Measurements from ENCODE around the gene SERF2. TPM values are rescaled to one million over a fixed set of nuclear protein-coding genes. Genes with fewer than 3 reads are reported as not detected.

Gene SERF2
- total RNA-seq, 4 donors from 2014 or later = 491 to 646 (median 617) TPM

GRCh38 chr15:43749690-43750345 is 42.3 kb upstream of the SERF2 start:
- ATAC-seq (no peak), DNase-seq (no peak)
- TF ChIP-seq POLR2A (IDR thresholded peaks at IDR 0.05) = no peak
- TF ChIP-seq, protein P1, sequence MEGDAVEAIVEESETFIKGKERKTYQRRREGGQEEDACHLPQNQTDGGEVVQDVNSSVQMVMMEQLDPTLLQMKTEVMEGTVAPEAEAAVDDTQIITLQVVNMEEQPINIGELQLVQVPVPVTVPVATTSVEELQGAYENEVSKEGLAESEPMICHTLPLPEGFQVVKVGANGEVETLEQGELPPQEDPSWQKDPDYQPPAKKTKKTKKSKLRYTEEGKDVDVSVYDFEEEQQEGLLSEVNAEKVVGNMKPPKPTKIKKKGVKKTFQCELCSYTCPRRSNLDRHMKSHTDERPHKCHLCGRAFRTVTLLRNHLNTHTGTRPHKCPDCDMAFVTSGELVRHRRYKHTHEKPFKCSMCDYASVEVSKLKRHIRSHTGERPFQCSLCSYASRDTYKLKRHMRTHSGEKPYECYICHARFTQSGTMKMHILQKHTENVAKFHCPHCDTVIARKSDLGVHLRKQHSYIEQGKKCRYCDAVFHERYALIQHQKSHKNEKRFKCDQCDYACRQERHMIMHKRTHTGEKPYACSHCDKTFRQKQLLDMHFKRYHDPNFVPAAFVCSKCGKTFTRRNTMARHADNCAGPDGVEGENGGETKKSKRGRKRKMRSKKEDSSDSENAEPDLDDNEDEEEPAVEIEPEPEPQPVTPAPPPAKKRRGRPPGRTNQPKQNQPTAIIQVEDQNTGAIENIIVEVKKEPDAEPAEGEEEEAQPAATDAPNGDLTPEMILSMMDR (IDR thresholded peaks at IDR 0.05 in 4 of 5, conservative IDR thresholded peaks at IDR 0.05 in 1 of 5) = no peak
- intact Hi-C loops (cut with DNase I; ENCODE audit: low total_unique reads) = no loop called here
- Histone ChIP-seq H3K4me3 (peak overlapping the region in 1 of 4 donors; percentile 18), H3K27me3 (no peaks in the 10 kb centered on the region), H3K4me1 (peaks cover 20 to 26% of the 10 kb centered on the region in 2 donors), H3K9me3 (no peaks in the 10 kb centered on the region), H3K36me3 (peaks cover 0 to 25% of the 10 kb centered on the region in 2 donors), H3K27ac (peak overlapping the region in 3 of 4 donors; percentile 3 to 34 (median 27))
- in situ Hi-C loops (cut with MboI; ENCODE audit: low sequenced_read_pairs in 4 of 4) = no loop called here

DNA sequence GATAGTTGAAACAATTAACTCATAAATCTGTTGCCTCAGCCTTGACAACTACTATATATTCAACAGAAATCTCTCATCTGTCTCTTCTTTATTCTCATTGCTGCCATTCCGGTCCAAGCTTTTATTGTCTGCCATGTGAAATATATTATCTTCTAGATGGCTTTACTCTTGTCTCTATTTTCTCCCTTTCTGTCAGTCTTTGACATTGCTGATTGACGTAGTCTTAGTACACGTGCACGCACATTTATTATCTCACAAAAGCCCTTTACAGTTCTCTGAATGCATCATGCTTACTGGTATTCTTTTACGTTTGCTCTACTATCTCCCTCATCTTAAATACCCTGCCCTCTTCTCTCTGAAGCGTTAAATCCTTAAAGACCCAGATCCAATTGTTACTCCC is 40.2 kb upstream of the SERF2 start:
- no peak overlapping the region for H3K27ac ChIP-seq
- intact Hi-C loops (cut with DNase I; ENCODE audit: low total_unique reads) (no loop called here), in situ Hi-C loops (cut with MboI; ENCODE audit: low sequenced_read_pairs in 4 of 4) (no loop called here)
- no peaks in the 10 kb centered on the region for H3K27me3 ChIP-seq
- TF ChIP-seq POLR2A (IDR thresholded peaks at IDR 0.05) = no peak
- TF ChIP-seq, protein P1 (IDR thresholded peaks at IDR 0.05 in 4 of 5, conservative IDR thresholded peaks at IDR 0.05 in 1 of 5) = no peak
- H3K36me3 ChIP-seq = peaks cover 0 to 45% of the 10 kb centered on the region in 2 donors
- DNase-seq (no peak), ATAC-seq (no peak)
- H3K4me1 ChIP-seq = peaks cover 20 to 22% of the 10 kb centered on the region in 2 donors
- no peak overlapping the region for H3K4me3 ChIP-seq
- H3K9me3 ChIP-seq = no peaks in the 10 kb centered on the region

- Histone ChIP-seq H3K4me3 (no peak overlapping the region), H3K36me3 (peaks cover 3 to 99% of the 10 kb centered on the region in 2 donors), H3K27ac (no peak overlapping the region), H3K4me1 (no peaks in the 10 kb centered on the region), H3K9me3 (no peaks in the 10 kb centered on the region), H3K27me3 (no peaks in the 10 kb centered on the region)
- no peak for TF ChIP-seq POLR2A (IDR thresholded peaks at IDR 0.05)
- TF ChIP-seq, protein P1 (IDR thresholded peaks at IDR 0.05 in 4 of 5, conservative IDR thresholded peaks at IDR 0.05 in 1 of 5) = no peak
- ATAC-seq = no peak
- in situ Hi-C loops (cut with MboI; ENCODE audit: low sequenced_read_pairs in 4 of 4) = no loop called here
- no peak for DNase-seq
- intact Hi-C loops (cut with DNase I; ENCODE audit: low total_unique reads) = no loop called here
Measured at GRCh38 chr15:43762824-43763223, 29.3 kb upstream of the SERF2 start.

GRCh38 chr15:43763819-43764446 is 28.2 kb upstream of the SERF2 start:
- Histone ChIP-seq H3K4me3 (no peak overlapping the region), H3K36me3 (peaks cover 3 to 99% of the 10 kb centered on the region in 2 donors), H3K4me1 (no peaks in the 10 kb centered on the region), H3K27me3 (no peaks in the 10 kb centered on the region), H3K9me3 (no peaks in the 10 kb centered on the region), H3K27ac (no peak overlapping the region)
- intact Hi-C loops (cut with DNase I; ENCODE audit: low total_unique reads) (no loop called here), in situ Hi-C loops (cut with MboI; ENCODE audit: low sequenced_read_pairs in 4 of 4) (no loop called here)
- TF ChIP-seq POLR2A (IDR thresholded peaks at IDR 0.05) = no peak
- TF ChIP-seq, protein P1 (IDR thresholded peaks at IDR 0.05 in 4 of 5, conservative IDR thresholded peaks at IDR 0.05 in 1 of 5) = no peak
- no peak for ATAC-seq
- no peak for DNase-seq
